Left colon (tissue), 2 donors: Measurements from ENCODE around the gene S100A13. TPM values are rescaled to one million over a fixed set of nuclear protein-coding genes. Genes with fewer than 3 reads are reported as not detected.
A peak's percentile ranks its signal among the peaks of the same experiment; 100 is the strongest.
"Not testable (repeated sequence)": the region's sequence is repeated elsewhere in the genome, so short reads cannot be mapped to it uniquely, and the experiment has no call there.

Experiments used
- ATAC-seq: fragments of 200-7000 bp; cut with Tn5 transposase; one replicate; pipeline ENCODE4 v1.9.1; 2020; ENCODE audit warnings: mild to moderate bottlenecking, moderate library complexity
- DNase-seq, 2 donors: peaks; one replicate each; pipeline ENCODE4 v3.0.0-alpha.2; 2020
- intact Hi-C, 2 donors: fragments of 100-400 bp; cut with DNase I in 1 of 2; cut with micrococcal nuclease in 1 of 2; formaldehyde crosslinking; loops; one replicate each; pipeline versions ENCODE4 v1.11.2 to v1.14.0; 2022; cut with DNase I, micrococcal nuclease
- total RNA-seq, 2 donors: library from RNA; stranded (reverse); fragmentation: NEBNext Ultra II Directional; extraction: Animal tissue kit (Norgen Biotek cat#: 25700); gene quantifications; one replicate each; pipeline ENCODE4 v1.2.1, GENCODE V29; 2021
- donor health status: DM: no; HTN: no; CAD: no.
- donor health status: DM: yes; HTN: yes; CAD: no.

Gene S100A13
- total RNA-seq, 2 donors from 2014 or later = 46.2 to 59.1 TPM

DNA sequence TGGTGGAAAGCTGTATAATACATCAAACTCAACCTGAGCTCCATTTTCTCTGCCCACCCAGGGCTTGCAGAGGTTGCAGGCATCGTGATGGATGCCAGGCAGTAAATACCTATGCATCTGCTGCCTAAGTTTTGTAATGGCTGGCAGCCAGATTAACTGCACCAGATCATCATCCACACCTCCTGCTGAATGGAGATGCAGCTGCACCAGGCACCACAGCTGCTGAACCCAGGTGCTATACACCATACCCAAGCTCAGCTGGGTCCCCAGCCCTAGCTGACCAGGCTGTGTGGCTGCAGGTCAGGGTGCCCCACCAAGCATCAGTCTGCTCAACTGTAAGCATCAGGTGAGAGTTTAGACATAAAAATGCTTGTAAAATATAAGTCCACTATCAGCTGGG, 24.5 kb upstream of the S100A13 start:
- intact Hi-C loops = no loop called here
- ATAC-seq = no peak
- no peak for DNase-seq

DNA sequence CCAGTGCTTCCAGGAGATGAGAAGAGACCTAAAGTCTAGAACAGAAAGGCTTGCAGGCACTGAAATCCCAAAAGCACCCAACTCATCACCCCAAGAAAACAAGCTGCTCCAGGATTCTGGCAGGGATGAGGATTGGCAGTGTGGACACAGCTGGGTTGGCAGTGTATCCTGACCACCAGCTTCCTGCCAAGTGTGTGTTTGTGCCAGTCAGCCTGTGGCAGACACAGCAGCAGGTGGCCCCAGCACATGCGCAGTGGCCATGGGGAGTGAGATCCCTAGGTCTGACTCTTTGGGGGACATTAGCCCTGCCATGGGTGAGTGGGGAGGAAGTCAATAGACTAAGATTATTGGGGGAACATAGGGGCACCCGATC, 22.5 kb upstream of the S100A13 start:
- intact Hi-C loops = no loop called here
- peak; percentile 34 for ATAC-seq
- DNase-seq = no peak

DNA sequence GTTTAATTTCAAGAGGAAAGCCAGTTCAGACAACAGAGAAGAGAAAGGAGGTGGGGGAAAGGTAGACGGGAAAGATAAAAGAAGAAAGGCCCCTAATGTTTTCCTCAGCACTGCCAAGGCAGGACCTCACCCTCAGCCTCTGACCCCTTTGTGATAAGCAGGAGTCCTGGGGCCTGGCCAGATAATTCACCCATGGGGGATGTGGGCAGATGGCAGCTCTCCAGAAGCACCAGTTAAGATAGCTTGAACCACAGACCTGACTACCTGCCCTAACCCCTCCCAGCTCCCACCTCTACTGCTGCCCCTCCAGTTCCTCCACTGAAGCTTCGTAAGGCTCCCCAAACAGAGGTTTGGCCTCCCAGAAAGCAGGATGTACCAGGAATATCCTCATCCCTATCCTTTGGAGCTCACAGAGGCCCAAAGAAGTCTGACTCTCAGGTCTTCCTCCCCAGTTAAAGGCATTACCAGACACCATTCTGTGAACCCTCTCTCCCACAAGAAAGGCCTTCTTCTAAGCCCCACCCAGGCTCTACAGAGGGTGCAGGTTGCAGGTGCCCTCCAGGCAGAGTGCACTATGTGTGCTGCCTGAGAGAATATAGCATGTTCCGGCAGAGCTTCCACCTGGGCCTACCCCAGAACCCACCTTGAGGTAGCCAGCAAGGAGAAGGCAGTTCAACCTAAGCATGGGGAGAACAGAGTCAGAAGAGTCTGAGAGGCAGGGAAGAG, 22.0 kb upstream of the S100A13 start:
- DNase-seq = no peak
- intact Hi-C loops = no loop called here
- peak; percentile 8 for ATAC-seq

GRCh38 chr1:153648000-153648643, 20.8 kb upstream of the S100A13 start:
- peak; percentile 12 for ATAC-seq
- intact Hi-C loops = no loop called here
- DNase-seq = no peak

DNA sequence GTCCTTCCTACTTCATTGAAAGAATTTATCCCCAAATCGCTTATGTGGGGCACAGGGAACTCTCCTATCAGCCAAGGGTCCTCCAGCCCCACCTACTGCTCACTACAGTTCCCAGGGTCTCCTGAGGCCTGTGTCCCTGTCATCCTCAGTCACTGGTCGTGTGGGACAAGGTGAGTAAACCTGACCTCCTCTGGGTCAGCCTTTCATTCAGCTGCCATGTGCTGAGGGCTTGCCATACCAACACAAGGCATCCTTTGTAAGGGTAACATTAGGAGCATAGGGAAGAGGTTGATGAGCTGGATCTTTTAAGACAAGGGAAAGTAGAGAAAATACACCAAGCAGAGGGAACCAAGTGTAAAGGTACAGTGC, 20.0 kb upstream of the S100A13 start:
- intact Hi-C loops = no loop called here

DNA sequence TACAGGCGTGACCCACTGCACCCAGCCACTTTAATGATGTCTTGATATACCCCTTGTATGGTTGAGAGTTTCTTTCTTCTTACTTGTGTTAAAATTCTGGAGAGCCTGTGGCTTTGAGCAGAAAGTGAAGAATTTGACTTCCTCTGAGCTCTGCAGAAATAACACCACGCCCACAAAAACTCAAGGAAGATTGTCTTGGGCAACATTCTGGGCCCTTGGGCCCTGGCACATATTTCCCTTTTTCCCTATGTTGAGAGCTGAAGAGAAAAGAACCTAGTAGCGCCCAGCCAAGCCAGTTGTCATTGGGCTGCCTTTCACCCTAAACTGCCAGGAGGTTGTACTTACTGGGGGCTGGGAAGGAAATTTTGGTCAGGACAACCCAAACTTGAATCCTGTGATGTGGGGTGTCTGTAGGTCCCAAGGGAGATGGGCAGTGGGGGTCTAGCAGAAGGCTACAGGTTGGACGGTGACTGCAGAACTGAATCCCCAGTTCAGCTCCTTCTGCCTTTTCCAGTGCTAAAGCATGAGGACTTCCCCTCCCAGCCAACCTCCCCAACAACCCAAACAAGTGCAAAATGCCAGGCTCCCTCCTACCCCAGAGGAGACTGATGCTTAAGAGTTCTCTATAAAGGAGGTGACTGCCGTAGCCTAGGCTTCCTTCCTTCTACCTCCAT, 19.5 kb upstream of the S100A13 start:
- DNase-seq (no peak), ATAC-seq (peak; percentile 13)
- intact Hi-C loops = no loop called here

More for the DNA sequence above, 20.0 kb upstream of the S100A13 start:
- DNase-seq = no peak
- peak; percentile 24 for ATAC-seq

- intact Hi-C loops = no loop called here
- no peak for ATAC-seq
- DNase-seq = no peak
Observed at GRCh38 chr1:153643816-153644215, 16.5 kb upstream of the S100A13 start.

DNA sequence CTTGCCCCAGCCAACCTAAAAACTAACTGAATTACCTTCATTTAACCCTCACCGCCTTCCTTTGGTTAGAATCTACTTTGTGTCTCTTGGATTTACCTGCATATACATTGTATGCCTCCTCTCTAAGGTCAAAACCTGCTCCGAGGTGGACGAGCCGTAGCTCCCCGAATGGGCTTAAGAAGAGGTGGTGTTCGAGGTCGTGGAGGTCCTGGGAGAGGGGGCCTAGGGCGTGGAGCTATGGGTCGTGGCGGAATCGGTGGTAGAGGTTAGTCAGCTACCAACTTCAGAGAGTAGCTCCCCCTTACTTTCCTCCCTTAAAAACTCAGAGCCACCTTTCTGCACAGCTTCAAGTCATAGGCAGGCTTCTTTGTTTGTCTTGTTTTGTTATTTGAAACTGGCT, 15.8 kb upstream of the S100A13 start:
- ATAC-seq (no peak), DNase-seq (no peak)
- intact Hi-C loops = no loop called here

GRCh38 chr1:153642161-153642560, 14.9 kb upstream of the S100A13 start:
- intact Hi-C loops = no loop called here

GRCh38 chr1:153640861-153641260, 13.6 kb upstream of the S100A13 start:
- no peak for ATAC-seq
- DNase-seq = no peak
- intact Hi-C loops = no loop called here

More at GRCh38 chr1:153642161-153642560, 14.9 kb upstream of the S100A13 start:
- no peak for DNase-seq
- ATAC-seq = no peak

DNA sequence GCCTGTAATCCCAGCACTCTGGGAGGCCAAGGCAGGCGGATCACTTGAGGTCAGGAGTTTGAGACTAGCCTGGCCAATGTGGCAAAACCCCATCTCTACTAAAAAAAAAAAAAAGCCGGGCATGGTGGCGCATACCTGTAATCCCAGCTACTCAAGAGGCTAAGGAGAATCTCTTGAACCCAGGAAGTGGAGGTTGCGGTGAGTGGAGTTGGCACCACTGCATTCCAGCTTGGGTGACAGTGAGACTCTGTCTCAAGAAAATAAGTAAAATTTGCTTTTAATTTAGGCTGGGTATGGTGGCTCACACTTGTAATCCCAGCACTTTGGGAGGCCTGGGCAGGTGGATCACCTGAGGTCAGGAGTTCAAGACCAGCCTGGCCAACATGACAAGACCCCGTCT, 12.9 kb upstream of the S100A13 start:
- ATAC-seq, DNase-seq, intact Hi-C loops: not testable (repeated sequence)

DNA sequence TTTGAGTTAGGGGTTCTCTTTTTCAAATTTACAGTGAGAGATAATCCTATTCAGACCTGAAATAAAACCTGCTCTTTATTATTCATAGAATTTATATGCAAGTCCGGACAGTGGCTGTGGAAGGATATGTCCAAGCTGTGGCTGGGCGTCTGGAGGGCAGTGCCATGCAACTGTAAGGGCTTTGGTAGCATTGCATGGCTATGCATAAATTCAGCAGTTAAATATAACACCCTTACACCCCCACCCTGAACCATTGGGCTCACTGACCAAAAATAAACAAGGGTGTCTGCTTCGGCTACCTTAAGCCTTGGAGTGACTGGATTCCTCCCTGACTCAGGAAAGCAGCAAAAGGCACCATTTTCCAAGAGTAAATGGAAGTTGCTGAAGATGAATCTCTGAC, 12.0 kb upstream of the S100A13 start:
- intact Hi-C loops = no loop called here
- ATAC-seq = no peak

DNA sequence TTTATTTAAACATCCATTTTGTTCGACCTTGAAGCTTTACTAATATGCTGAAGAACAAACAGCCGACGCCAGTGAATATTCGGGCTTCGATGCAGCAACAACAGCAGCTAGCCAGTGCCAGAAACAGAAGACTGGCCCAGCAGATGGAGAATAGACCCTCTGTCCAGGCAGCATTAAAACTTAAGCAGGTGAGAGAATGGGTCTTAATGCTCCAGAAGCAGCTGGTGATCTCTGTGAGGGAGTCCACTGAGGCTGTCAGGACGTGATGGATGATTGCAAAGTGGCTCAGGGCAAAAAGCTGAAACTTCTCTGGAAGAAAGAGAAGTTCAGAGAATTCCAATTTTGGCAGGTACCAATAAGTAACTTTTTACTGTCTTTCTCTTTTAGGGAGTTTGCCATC, 11.0 kb upstream of the S100A13 start:
- no peak for ATAC-seq
- DNase-seq = no peak
- intact Hi-C loops = no loop called here

More for the DNA sequence above, 12.0 kb upstream of the S100A13 start:
- no peak for DNase-seq

- intact Hi-C loops = no loop called here
- ATAC-seq = no peak
- DNase-seq = no peak
Observed at GRCh38 chr1:153636312-153636711, 9.0 kb upstream of the S100A13 start.

- no peak for DNase-seq
Observed at GRCh38 chr1:153635872-153636271, 8.6 kb upstream of the S100A13 start.

GRCh38 chr1:153633754-153634665, 6.7 kb upstream of the S100A13 start, which contains the start of gene CHTOP:
TSS of gene CHTOP (plus strand) at chr1:153634066. CDS start at chr1:153636589, 2,523 bp downstream.
- peak; percentile 89 for ATAC-seq
- DNase-seq = peak; percentile 97 to 98
- intact Hi-C loops = no loop called here

More at GRCh38 chr1:153635872-153636271, 8.6 kb upstream of the S100A13 start:
- ATAC-seq = no peak
- intact Hi-C loops = no loop called here

DNA sequence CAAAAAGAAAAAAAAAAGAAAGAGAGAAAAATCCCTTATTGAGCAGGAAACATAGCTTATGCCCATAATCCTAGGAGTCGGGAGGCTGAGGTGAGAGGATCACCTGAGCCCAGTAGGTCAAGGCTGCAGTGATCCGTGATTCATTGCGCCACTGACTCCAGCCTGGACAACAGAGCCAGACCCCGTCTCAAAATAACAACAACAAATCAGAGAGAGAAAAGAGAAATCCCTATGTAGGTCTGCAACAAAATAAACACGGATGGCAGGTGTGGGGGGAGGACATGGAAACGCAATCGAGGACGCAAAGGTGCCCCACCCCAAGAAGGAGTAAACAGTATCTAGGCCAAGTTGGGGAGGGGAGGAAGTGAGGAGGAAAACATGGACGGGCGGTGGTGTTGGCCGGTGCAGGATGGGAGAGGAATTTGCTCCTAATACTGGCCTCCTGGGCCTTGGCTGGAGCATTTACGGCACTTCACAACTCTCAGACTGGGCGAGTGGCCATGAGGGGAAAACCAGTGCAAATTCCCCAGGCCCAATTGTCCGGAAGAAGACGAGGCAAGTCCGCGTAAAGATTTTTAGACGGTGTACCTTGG, 6.0 kb upstream of the S100A13 start:
- ATAC-seq = peak; percentile 56
- intact Hi-C loops = no loop called here
- DNase-seq = peak in 1 of 2 donors; percentile 61
